ENCODE measurements around the gene SPOCK3.
"Not testable (repeated sequence)": the region's sequence is repeated elsewhere in the genome, so short reads cannot be mapped to it uniquely, and the experiment has no call there.

SPOCK3 gene

DNA sequence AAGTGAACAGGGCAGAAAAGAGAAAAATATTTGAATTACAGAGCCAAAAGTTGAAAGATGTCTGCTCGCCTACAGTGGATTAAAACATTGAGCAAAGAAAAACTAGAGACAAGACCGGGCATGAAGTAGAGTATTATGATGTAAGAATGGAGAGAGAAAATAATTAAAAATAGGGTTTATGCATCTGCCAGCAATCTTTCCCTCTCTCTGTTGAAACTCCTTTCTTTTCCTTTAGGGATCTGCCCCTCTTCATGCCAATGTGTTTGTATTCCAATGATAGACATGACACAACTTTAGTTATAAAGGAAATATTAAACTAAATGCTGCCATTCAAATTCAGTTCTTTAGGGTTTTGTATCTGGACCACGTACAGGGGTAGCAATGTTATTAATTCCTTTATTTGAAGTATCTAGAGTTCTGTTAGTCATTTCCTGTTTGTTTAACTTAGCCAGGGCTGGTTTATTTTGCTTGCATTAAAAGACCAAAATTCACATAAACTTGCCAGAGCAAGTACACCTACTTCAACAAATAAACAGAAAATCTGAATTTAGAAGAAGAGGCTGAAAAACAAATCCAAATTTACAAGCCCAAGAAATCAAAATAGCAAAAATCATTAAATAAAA, 202.6 kb downstream of the SPOCK3 start:
- FAIRE-seq = no peak

- no peak for FAIRE-seq
Measured at GRCh38 chr4:167028976-167029375, 205.3 kb downstream of the SPOCK3 start.

DNA sequence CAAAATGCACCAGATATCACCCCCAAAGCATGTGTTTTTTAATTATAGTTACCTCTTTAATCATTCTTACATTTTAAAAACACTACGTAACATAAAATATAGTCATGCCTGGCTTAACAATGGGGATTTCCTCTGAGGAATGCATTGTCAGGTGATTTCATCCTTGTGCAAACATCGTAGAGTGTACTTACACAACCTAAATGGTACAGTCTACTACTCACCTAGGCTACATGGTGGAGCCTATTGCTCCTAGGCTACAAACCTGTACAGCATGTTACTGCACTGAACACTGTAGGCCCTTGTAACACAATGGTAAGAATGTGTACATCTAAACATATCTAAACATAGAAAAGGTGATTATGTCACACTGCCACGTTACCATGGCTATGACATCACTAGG, 208.6 kb downstream of the SPOCK3 start:
- FAIRE-seq = no peak

DNA sequence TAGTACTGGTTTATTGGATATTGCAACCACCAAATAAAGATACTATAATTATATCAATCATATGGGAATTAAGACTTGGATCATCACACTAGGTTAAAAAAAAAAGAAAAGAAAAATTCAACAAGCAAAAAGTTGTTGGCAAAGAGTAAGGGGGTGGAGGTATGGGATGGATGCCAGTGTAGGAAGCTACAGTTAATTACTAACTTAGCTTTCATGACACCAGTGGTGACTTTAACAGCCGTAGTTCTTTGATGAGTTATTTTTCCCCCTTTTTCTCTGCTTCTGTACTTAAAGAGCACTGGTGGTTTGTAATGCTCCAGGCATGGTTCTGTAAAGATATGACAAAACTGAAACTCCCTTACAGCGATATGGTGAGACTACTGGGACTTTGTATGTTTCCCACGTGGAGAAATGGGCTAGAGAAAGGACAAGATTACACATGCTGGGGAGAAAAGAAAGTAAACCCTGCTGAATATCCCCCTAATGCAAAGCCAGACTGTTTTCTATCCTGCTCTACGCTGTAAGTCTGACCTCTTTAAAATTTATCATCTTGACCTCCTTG, 210.8 kb downstream of the SPOCK3 start:
- FAIRE-seq = no peak

GRCh38 chr4:167021545-167022155, 212.6 kb downstream of the SPOCK3 start:
- no peak for FAIRE-seq

- no peak for FAIRE-seq
Measured at GRCh38 chr4:167020410-167020809, 213.9 kb downstream of the SPOCK3 start.

GRCh38 chr4:167014944-167015343, 219.3 kb downstream of the SPOCK3 start:
- no peak for FAIRE-seq

- FAIRE-seq = no peak
Measured at GRCh38 chr4:167003326-167003725, 231.0 kb downstream of the SPOCK3 start.

DNA sequence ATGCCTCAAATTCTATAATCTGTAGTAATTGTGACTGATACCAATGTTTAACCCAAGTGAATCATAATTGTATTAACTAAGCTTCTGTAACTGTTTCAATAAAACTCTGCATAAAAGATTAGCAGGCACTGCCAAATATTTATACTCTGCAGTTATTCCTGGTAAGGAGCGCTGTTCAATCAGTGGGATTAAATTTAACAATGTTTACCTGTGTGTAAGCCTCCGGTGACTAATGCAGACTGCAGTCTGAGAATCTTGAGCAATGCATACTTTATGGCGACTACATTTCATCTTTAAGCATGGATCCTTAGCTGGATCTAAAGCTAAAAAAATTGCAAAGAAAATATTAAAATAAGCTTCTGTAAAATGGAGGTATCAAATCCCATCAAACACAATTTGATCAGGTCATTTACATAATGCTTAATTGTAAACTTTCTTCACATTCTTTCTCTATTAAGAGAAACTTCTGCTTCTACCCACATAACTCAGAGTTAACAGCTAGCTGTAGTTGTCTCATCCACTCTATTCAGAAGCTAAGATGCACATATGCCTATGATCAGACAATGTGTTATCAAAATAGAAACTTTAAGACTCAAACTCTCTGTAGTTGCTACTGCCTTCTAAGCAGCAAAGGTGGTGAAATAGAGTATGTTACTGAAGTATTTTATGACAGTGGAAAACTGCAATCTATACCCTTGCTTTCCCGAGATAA, 234.0 kb downstream of the SPOCK3 start:
- no peak for FAIRE-seq

DNA sequence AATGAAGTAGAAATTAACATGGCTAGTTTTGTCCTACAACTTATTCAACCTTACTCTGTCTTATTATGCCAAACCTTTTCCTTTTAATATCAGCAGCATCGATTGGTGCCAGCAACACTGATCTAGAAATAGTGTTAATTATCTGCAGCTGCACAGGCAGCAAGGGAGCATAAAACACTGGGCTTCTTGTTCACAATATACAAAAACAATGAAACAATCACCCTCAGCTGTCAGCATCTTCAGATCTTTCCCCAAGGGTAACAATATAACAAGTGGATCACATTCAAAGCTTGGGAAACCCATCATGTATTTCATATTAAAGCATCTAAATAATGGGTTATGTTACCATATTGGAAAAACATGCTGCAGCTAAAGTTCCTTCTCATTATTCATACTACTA, 238.1 kb downstream of the SPOCK3 start:
- no peak for FAIRE-seq

DNA sequence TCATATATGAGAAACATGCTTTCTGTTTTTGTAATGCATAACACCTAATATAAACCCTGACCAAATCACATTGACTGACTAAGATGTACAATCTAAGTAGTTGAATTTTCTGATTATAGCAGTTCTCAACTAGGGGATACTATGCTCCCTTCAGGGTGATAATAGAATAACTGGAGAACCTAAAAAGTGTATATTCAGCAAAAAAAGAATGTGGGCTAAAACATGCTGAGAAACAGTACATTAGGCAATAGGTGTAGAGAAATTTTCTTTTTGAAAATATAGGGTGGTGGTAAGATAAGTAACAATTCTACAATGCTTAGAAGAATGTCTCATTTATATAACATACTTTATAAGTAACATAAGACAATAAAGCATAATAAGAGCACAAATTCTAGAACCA, 239.6 kb downstream of the SPOCK3 start:
- no peak for FAIRE-seq

GRCh38 chr4:166991006-166991561, 243.2 kb downstream of the SPOCK3 start:
- no peak for FAIRE-seq

GRCh38 chr4:166989886-166990285, 244.4 kb downstream of the SPOCK3 start:
- no peak for FAIRE-seq

DNA sequence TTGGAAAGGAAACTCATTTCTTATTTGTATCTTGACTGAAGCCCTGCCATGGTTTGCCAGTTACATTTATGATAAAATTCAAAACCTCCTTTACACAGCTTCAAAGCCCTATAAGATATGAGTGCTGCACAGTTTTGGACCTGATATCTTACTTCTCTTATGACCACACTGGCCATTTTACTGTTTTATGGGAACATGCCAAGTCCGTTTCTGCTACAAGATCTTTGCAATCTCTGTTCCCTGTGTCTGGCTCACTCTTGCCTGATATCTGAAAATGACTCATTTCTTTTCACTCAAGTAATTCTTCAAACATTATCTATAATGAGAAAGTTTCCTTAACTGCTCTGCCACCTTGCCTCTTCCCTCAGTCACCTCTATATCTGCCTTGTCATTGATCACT, 247.3 kb downstream of the SPOCK3 start:
- no peak for FAIRE-seq

DNA sequence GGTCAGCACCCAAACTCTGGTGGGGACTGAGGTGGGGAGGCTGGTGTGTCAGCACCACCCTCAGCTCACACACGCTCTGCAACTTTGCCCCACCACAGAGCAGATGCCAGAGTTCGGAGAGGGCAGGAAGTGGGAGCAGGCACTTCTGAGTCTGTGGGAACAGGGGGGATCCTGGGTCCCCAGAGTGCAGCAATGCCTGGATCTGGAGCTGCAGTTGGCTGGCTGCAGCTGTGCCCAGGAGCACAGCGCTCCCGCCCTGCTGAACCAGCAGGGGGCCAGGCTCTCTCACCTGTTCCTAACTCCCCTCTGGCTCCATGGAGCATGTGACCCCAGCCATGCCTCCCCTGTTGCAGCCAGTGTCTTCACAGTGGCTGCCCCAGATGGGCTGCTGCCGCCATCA, 252.4 kb downstream of the SPOCK3 start:
- FAIRE-seq = no peak

DNA sequence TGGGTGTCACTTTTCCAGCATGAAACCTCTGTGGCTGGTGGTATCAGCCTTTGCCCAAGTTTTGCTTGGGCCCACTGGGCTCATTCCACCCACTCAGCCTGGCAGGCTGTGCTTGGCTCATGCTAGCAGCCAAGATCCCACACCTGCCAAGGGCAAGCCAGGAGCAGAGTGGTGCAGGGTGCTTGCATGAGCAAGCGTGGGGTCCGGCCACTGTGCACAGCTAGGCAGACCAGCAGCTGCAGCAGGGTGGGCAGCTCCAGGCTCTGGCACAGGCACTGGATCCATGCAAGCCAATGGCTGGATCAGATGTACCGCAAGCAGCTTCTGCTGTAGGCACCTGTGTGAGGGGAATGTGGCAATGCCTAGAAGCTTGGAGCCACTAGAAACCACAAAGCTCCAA, 253.9 kb downstream of the SPOCK3 start:
- FAIRE-seq = no peak

DNA sequence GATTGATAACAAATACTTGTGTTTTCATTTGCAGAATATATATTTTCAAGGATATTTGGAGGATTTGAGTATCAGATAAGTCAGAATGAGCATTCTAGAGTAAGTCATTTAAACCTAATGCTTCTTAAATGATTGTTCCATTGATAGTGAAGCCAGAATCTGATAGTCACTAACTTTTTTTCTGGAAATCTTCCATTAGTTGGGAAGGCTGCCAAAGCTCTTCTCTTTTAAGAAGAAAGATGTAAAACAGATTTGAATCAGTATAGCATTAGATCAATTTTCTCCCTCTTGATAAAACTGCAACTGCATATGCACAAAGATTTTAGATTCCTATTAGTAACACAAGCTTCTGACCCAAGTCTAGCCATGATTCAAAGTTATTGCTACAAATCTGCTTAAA, 256.7 kb downstream of the SPOCK3 start:
- FAIRE-seq = no peak

GRCh38 chr4:166972071-166972470, 262.2 kb downstream of the SPOCK3 start:
- FAIRE-seq = no peak

DNA sequence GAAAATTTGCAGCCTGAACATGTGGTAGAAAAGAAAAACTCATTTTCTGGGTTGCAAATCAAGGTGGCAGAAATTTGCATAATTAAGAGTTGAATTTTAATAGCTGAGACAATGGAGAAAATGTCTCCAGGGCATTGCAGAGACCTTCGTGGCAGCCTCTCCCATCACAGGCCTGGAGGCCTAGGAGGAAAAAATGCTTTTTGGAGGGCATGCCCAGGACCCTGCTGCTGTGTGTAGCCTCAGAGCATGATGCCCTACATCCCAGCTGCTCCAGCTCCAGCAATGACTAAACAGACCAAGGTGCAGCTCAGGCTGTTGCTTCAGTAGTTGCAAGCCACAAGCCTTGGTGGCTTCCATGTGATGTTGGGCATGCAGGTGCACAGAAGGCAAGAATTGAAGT, 266.1 kb downstream of the SPOCK3 start:
- not testable (repeated sequence) for FAIRE-seq

DNA sequence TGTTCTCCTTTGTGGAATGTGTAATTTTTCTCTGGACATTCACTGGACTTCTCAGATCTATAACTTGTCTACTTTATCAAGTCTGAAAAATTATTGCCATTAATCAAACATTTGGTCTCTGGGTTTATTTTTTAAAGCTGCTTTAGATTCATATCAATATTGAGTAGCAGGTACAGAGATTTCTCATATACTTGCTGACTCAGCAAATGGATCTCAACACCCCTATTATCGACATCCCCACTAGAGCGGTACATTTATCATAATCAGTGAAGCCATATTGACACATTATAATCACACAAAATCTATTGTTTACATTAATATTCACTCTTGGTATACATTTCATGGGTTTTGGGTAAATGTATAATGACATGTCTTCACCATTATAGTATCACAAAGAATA, 268.7 kb downstream of the SPOCK3 start:
- FAIRE-seq = no peak

- FAIRE-seq = no peak
Measured at GRCh38 chr4:166957451-166957850, 276.8 kb downstream of the SPOCK3 start.

DNA sequence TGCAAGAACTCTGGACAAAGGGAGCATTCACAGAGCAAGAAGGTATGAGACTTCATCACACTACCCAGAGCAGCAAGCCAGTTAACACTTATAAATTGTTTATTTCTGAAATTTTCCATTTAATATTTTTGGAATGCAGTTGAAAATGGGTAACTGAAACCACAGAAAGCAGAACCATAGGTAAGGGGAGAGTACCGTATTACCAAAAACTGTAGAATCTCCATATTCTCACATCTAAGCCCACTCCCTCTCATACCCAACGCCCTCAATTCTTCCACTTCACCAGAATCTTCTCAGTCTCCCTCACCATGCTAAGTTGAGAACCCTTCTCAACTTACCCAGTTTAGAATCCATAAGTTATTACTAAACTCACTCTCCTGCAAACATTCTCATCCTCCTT, 277.8 kb downstream of the SPOCK3 start:
- no peak for FAIRE-seq

GRCh38 chr4:166941629-166942028, 292.7 kb downstream of the SPOCK3 start:
- FAIRE-seq = no peak

GRCh38 chr4:166930464-166930863, 303.8 kb downstream of the SPOCK3 start:
- no peak for FAIRE-seq

All from TTC549 (cell line).